NCI-H774 (cell line): Measurements from ENCODE around the gene PDE6C.

Source experiments
- DNase-seq: peaks from one replicate; lab custom pipeline; 2025; lab: John Stamatoyannopoulos, UW

PDE6C gene

GRCh38 chr10:93594518-93594917 lies 17.8 kb upstream of the PDE6C start:
- no peak for DNase-seq

DNA sequence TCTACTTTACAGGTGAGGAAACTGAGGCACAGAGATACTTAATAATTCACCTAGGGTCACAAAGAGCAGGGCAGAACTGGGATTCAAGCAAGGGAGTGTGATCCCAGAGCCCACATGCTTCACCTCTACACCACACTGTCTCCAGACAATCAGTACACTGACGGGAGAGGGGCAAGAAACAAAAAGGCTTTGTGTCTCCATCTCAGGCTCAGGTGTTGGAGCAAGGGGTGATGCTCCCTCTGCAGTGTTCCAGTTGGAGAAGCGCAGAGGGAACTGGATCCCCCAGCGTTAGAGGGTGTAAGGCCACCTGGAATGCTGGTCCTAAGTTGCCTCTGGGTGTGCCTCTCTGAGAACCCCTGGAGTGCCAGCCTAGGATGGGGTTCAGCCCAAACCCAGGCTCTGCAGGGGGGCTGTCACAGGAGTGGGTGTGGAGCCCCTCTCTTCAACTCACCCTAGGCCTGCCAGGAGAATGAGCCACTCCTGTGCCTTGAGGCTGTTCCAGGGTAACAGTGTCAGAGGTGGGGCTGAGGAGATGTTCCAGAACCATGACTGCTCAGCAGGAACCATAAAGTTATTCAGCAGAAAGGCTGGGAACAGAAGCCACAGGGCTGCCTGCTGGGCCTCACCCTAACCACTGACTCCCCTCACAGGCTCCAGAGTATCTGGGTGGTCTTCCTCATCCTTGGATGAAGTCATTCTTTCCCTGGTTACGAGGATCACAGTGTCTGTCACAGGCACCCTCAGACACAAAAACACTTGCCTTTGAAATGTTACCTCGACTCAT lies 16.8 kb upstream of the PDE6C start:
- DNase-seq = no peak

DNA sequence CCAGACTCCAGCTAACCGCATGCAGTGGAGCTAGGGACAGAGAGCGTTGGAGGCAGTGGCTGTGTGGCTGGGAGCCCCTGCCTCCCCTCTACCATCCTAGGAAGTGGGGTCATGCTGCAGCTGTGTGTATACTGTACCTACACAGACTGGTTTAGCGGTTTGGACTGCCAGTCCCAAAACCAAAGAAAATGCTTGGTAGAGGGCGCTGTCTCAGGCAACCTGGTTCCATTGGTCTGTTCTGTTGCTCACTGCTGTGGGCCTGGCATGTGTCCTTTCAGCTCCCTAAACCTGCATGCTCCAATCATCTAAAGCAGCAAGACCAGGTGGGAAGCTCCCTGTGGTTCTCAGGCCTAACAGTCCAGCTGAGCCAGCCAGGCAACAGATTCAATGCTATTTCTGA lies 15.8 kb upstream of the PDE6C start:
- no peak for DNase-seq

DNA sequence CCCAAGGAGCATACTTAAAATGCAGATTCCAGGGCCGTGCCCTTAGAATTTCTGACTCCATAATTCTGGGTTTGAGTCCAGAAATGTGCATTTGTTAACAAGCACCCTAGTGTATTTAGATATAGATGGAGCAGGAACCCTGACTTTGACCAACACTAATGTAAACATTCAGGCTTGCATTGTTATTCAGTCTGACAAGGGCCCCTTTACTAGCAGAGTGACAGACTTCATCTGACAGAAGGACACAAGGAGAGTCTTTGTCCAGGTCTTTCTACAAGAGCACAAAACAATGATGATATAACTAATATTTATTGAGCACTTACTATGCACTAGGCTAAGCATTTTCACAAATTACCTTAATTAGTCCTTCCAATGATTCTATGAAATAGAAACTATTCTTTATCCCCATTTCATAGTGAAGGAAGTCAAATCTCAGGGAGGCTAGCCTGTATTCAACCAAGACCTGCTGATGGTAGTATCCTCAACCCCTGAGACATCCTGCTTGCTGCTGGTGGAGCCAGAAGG lies 15.2 kb upstream of the PDE6C start:
- DNase-seq = no peak

DNA sequence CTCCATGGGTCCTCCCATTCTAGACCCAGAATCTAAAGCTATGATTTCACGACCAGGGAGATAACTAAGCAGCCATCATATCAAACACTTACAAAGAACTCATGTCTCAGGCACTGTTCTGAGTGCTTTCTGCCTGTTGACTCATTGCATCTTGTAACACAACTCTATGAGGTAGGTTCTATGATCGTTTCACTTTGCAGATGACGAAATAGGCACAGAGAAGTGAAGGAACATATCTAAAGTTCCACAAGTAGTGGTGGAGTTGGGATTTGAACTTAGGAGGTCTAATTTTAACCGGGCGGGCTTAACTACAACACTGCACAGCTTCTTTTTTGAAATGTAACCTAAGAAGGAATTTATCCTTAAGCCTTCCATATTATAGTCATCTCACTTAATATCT lies 14.2 kb upstream of the PDE6C start:
- DNase-seq = no peak

DNA sequence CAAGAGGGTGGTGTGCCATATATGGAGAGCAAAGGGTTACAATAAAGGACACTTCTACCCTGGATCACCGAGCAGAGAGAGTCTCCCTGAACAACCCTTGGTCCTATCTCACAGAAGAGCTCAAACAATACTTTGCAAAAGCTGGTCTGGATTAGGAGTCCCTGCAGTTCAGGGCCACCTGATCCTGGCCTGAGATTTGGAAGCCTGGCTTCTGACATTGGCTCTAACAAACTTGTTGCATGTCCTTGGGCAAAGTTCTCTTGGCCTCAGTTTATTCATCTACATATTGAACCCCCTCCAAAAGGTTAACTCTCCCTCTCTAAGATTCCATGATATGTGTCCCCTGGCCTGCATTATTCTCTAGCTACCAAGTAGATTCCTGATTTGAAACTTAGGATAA lies 13.0 kb upstream of the PDE6C start:
- no peak for DNase-seq

- DNase-seq = no peak
These were observed 12.6 kb upstream of the PDE6C start for GRCh38 chr10:93599778-93600177.

GRCh38 chr10:93600446-93601145 lies 11.7 kb upstream of the PDE6C start:
- DNase-seq = no peak

GRCh38 chr10:93601146-93601773 lies 11.1 kb upstream of the PDE6C start, which contains the start of gene RBP4:
Gene RBP4 (minus strand): TSS chr10:93601235. CDS start chr10:93601028, 207 bp downstream.
- DNase-seq = no peak

DNA sequence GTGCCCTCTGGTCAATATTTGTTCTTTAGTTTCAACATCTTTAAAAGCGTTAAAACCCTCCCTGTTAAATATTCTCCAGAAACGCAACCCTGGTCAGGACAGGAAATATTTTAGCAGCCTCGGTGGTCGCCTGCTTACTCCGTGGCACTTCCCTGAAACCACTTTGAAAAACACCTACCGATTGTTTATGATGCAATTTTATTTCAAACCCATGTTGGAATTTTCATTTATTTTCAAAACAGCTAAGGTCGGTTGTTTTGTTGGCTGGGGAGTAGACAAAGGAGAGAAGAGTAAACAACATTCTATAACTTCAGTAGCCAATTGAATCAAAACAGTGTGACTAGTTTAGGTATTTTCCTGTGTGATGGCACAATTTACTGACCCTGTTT lies 10.6 kb upstream of the PDE6C start:
- DNase-seq = no peak

DNA sequence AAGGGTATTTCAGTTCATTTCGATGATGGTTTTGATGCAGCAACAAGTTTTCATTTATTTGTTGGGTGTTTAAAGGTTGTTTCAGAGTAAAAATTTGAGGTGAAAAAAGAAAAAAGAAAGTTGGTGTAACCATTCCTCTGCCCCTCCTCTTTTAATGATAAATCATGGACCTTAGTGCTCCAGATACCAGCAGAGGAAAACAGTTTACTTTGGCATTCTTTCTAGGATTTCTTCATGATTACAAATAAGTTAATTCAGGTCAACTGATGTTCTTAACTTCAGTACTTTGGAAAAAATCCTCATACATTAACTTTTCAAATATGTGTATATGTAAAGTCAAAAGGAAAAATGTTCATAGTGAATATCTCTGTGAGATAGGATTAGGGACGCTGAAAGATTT lies 9.3 kb upstream of the PDE6C start:
- no peak for DNase-seq

DNA sequence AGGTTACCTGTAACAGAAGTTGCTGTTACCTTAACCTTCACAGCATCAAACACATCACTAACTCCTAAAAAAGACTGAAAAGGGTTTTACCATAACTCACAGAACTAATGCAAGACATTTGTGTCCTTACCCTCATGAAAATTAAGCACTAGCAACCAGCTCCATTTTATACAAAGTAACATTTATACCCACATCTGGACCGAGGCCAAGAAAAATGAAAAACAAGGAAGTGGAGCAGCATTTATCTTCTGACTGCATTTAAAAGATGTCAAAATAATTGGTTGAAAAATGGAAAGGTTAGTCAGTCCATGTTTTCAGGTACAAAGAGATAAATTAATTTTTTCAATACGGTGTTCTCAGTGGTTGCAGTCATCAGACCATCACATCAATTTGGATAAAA lies 8.2 kb upstream of the PDE6C start:
- no peak for DNase-seq

DNA sequence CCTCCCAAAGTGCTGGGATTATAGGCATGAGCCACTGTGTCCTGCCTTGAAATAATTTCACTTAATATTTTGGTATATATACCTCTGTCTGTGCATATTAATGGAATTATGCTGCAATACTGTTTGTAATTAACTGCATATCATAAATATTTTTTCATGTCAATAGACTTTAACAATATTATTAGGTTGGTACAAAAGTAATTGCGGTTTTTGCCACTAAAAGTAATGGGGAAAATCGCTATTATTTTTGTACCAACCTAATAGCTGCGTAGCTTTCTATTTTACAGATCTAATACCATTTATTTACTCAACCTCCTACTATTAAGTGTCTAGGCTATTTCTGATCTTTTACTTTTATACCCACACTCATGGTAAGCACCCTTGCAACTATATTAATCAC lies 3.9 kb upstream of the PDE6C start:
- DNase-seq = no peak

DNA sequence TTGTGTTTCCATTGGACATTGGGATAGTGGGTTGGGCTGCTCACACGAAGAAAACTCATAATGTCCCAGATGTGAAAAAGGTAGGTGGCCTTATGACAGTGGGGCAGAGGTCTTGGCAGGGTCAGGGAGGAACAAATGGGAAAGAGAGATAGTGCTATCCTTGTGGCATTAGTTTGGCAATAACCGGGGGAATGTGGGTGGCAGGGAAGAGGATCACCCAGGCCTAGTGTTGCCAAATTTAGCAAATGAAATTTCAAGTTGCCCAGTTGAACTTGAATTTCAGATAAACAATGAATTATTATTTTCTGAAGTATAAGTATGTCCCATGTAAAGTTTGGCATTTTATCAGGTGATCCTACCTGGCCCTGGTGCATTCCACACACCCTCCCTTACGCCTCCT lies 789 bp downstream of the PDE6C start:
- no peak for DNase-seq

DNA sequence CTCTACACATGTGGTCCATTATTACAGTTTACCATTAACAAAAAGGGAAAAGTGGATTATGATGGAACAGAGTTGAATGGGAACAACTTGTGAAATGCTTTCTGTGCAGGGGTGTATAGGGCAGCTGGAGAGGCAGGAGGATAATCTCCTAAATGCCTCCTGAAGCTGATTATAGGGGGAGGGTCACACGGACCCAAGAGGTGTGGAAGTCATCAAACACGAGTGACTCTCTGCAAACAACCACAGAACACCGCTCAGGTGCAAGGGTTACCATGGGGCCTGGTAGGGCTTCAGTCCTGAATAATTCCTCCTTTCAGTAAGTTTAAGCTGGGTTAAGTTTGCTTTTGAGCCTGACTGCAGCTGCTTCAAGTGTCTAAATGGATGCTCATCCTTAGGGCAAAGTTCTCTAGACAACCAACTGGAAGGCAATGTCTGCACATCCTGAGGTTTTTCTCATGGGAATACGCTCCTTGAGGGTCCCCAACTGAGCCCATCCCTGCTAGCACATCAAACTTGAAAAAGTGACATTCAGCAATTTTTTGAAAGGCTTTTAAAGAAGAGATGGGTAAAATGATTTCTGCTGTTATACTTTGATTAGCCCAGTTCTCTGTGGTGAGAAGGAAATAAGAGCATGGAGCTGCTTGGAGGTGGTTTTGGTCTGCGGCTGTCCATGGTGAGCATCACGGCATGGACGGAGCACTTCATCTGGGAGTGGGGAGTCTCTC lies 1.9 kb downstream of the PDE6C start:
- DNase-seq = no peak

- no peak for DNase-seq
These were observed 3.4 kb downstream of the PDE6C start for GRCh38 chr10:93615576-93616235.

DNA sequence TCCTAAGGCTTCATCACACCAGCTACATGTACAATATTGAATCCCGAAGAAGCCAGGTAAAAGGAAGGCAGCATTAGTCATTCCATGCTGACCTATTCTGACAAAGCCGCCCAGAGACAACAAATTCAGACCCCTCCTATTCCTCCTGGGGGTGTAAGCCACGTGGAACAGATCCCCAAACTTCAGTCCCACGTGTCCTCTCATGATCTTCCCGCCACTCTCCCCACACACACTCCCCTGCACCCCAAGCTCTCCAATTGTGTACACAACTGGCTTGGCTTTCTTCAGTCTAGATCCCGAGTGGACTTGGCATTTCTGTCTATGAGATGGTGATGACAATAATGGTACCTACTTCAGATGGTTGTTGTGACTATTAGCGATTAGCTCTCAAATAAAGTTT lies 8.6 kb downstream of the PDE6C start:
- no peak for DNase-seq

GRCh38 chr10:93622942-93623341 lies 10.6 kb downstream of the PDE6C start:
- DNase-seq = no peak

- no peak for DNase-seq
These were observed 16.5 kb downstream of the PDE6C start for GRCh38 chr10:93628858-93629257.

DNA sequence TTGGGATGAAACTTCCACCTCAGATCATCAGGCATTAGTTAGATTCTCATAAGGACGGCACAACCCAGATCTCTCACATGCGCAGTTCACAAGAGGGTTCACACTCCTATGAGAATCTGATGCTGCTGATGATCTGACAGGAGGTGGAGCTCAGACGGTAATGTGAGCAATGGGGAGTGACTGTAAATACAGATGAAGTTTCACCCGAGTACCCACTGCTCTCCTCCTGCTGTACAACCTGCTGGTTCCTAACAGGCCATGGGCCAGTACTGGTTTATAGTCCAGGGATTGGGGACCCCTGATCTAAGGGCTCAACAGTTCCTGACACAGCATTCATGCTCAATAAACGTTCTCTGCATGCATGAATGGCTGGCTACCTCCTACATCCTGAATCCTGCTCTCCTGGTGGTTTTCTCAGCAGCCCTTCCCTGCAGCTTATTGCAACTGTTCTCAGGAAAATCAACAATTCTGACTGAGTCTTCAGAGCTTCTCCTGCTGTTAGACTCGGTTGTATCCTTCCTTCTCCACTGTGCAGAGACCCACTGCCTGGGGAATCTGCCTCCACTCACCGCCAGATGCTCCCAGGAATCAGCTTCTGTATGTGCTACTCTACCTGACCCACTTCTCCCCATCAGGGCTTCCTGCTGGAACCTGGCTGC lies 17.4 kb downstream of the PDE6C start:
- no peak for DNase-seq
